OCI-LY1 (cell line): ENCODE measurements around the gene TMIE.
"Not testable (repeated sequence)": the region's sequence is repeated elsewhere in the genome, so short reads cannot be mapped to it uniquely, and the experiment has no call there.

Experiments used
- H2AFZ ChIP-seq: fragments of 200-600 bp; sonication (generic), shearing (Covaris generic); 2 replicates; pipeline ENCODE4 v1.6.0; 2014; ENCODE audit warnings: antibody characterized with exemption, mild to moderate bottlenecking, low read length
- H3F3A ChIP-seq: fragments of 200-600 bp; sonication (generic), shearing (Covaris generic); 2 replicates; pipeline ENCODE4 v1.6.0; 2014; ENCODE audit warnings: mild to moderate bottlenecking, antibody characterized with exemption, low read length, moderate library complexity; ENCODE audit not compliant: insufficient read depth
- H3K27ac ChIP-seq: fragments of 200-600 bp; sonication (generic); 2 replicates; pipeline ENCODE4 v1.5.1; 2014; ENCODE audit warnings: low read length, mixed run types, mild to moderate bottlenecking, low read depth; ENCODE audit not compliant: poor library complexity, severe bottlenecking
- H3K27me3 ChIP-seq: fragments of 200-600 bp; sonication (generic); 2 replicates; pipeline ENCODE4 v1.6.0; 2014; ENCODE audit warnings: antibody characterized with exemption, mild to moderate bottlenecking, low read length, moderate library complexity; ENCODE audit not compliant: insufficient read depth
- H3K36me3 ChIP-seq: fragments of 200-600 bp; sonication (generic); 2 replicates; pipeline ENCODE4 v1.6.1; 2014; ENCODE audit warnings: mild to moderate bottlenecking, antibody characterized with exemption, low read length, moderate library complexity, mixed read lengths; ENCODE audit not compliant: insufficient read depth
- H3K4me1 ChIP-seq: fragments of 200-600 bp; sonication (generic); 2 replicates; pipeline ENCODE4 v1.5.1; 2014; ENCODE audit warnings: mild to moderate bottlenecking, low read length, moderate library complexity; ENCODE audit not compliant: insufficient read depth, severe bottlenecking
- H3K4me2 ChIP-seq: fragments of 200-600 bp; sonication (generic), shearing (Covaris generic); 2 replicates; pipeline ENCODE4 v1.6.1; 2014; ENCODE audit warnings: low read length
- H3K4me3 ChIP-seq: fragments of 200-600 bp; sonication (generic); 2 replicates; pipeline ENCODE4 v1.5.1; 2014; ENCODE audit warnings: low read length, low read depth, mild to moderate bottlenecking, mixed read lengths; ENCODE audit not compliant: poor library complexity, severe bottlenecking
- H3K79me2 ChIP-seq: fragments of 200-600 bp; shearing (Covaris generic); 2 replicates; pipeline ENCODE4 v1.6.1; 2016; ENCODE audit warnings: mixed run types, low read length, mixed read lengths; ENCODE audit not compliant: insufficient read depth
- H3K9ac ChIP-seq: fragments of 200-600 bp; sonication (generic), shearing (Covaris generic); 2 replicates; pipeline ENCODE4 v1.6.1; 2014; ENCODE audit warnings: mild to moderate bottlenecking, low read length, mixed read lengths
- H3K9me2 ChIP-seq: fragments of 200-600 bp; sonication (generic), shearing (Covaris generic); 2 replicates; pipeline ENCODE4 v1.6.1; 2014; ENCODE audit warnings: low read depth, mild to moderate bottlenecking, low read length, mixed read lengths
- H3K9me3 ChIP-seq: fragments of 200-600 bp; shearing (Covaris generic); 2 replicates; pipeline ENCODE4 v1.6.1; 2014; ENCODE audit warnings: low read length, mixed read lengths
- H4K20me1 ChIP-seq: fragments of 200-600 bp; sonication (generic), shearing (Covaris generic); 2 replicates; pipeline ENCODE4 v1.6.0; 2016; ENCODE audit warnings: mild to moderate bottlenecking, low read length; ENCODE audit not compliant: insufficient read depth
- EZH2 ChIP-seq: fragments of 200-600 bp; sonication (generic), shearing (Covaris generic); IDR thresholded peaks from 2 replicates; pipeline ENCODE4 v1.8.0; 2017; ENCODE audit warnings: borderline replicate concordance, mixed run types, mild to moderate bottlenecking, antibody characterized with exemption, low read length, moderate library complexity, mixed read lengths
- TF ChIP-seq, protein P1 (sequence below): fragments of 200-600 bp; sonication (generic), shearing (Covaris generic); IDR thresholded peaks from 2 replicates; pipeline ENCODE4 v1.5.1; 2017; ENCODE audit warnings: mild to moderate bottlenecking, antibody characterized with exemption, low read length, moderate library complexity, mixed read lengths

The TMIE gene

DNA sequence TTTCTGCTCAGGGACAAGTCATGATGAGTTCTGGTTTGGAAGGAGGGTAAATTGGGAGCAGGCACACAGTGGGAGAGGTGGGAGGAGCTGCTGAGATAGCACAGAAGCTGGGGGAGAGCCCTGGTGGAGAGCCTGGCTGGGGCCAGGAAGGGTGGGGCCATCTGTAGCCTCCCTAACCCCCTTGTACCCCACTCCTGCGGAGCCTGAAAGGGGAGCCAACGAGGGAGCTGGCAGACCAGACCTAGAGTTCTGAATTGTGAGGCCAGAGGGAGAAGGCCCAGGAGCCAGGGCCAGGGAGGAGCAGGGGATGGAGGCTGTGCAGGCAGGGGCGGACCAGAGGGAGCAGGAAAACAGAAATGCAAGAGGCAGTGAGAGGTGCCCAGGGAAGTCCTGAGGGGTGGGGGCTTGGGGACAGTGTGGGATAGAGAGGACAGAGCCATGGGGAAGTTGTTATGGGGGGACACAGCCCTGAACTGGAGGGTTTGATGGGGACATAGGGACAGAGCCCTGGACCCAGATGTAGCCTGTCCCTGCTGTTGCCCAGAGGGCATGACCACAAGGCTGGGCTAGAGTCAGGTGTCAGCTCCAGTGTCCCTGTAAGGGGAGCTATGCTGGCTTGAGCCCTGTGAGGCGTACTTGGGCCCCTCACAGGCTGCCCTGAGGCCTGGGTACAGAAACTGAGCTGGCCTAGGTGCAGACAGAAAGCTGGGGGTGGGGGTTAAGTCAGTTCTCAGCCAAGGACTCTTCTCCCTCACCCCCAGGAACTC, 1.2 kb downstream of the TMIE start:
- Histone ChIP-seq H3F3A (no peaks in the 10 kb centered on the region), H3K27me3 (0 out of 2 replicates have a peak, but pooled peaks cover 2% of the 10 kb centered on the region), H3K9me3 (no peaks in the 10 kb centered on the region), H3K4me1 (no peaks in the 10 kb centered on the region), H4K20me1 (no peaks in the 10 kb centered on the region), H3K4me2 (no peak overlapping the region), H3K36me3 (no peaks in the 10 kb centered on the region), H3K9me2 (no peaks in the 10 kb centered on the region), H3K79me2 (no peaks in the 10 kb centered on the region), H3K9ac (no peak overlapping the region), H3K27ac (no peak overlapping the region), H2AFZ (no peak overlapping the region), H3K4me3 (no peak overlapping the region)
- TF ChIP-seq, protein P1, sequence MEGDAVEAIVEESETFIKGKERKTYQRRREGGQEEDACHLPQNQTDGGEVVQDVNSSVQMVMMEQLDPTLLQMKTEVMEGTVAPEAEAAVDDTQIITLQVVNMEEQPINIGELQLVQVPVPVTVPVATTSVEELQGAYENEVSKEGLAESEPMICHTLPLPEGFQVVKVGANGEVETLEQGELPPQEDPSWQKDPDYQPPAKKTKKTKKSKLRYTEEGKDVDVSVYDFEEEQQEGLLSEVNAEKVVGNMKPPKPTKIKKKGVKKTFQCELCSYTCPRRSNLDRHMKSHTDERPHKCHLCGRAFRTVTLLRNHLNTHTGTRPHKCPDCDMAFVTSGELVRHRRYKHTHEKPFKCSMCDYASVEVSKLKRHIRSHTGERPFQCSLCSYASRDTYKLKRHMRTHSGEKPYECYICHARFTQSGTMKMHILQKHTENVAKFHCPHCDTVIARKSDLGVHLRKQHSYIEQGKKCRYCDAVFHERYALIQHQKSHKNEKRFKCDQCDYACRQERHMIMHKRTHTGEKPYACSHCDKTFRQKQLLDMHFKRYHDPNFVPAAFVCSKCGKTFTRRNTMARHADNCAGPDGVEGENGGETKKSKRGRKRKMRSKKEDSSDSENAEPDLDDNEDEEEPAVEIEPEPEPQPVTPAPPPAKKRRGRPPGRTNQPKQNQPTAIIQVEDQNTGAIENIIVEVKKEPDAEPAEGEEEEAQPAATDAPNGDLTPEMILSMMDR: no peak
- TF ChIP-seq EZH2: no peak

GRCh38 chr3:46703013-46703520, 1.9 kb downstream of the TMIE start:
- Histone ChIP-seq H3K4me2 (no peak overlapping the region), H3K27me3 (no peaks in the 10 kb centered on the region), H3K4me1 (no peaks in the 10 kb centered on the region), H3K9ac (no peak overlapping the region), H4K20me1 (no peaks in the 10 kb centered on the region), H3K9me3 (no peaks in the 10 kb centered on the region), H3K79me2 (no peaks in the 10 kb centered on the region), H3K36me3 (no peaks in the 10 kb centered on the region), H3F3A (no peaks in the 10 kb centered on the region), H3K9me2 (no peaks in the 10 kb centered on the region), H3K27ac (no peak overlapping the region), H3K4me3 (no peak overlapping the region), H2AFZ (no peak overlapping the region)
- no peak for TF ChIP-seq EZH2
- TF ChIP-seq, protein P1: no peak

- H3K9me3 ChIP-seq, H4K20me1 ChIP-seq, H3K9me2 ChIP-seq, H3K36me3 ChIP-seq, H3K27me3 ChIP-seq, H2AFZ ChIP-seq, H3K4me2 ChIP-seq, H3K4me3 ChIP-seq, H3K4me1 ChIP-seq, H3K79me2 ChIP-seq, H3F3A ChIP-seq, H3K9ac ChIP-seq, H3K27ac ChIP-seq: not testable (repeated sequence)
Measured at GRCh38 chr3:46704346-46704745, 3.2 kb downstream of the TMIE start.
